HUDEP-2 (cell line): ENCODE data around the gene TRIM5.
"Not testable (repeated sequence)": the region's sequence is repeated elsewhere in the genome, so short reads cannot be mapped to it uniquely, and the experiment has no call there.

ENCODE experiments used
- DNase-seq, 76 experiments: peaks; one replicate each; lab custom pipeline; 2025; ENCODE audit not compliant: unreplicated experiment in 76 of 76; lab: John Stamatoyannopoulos, UW

Gene TRIM5

DNA sequence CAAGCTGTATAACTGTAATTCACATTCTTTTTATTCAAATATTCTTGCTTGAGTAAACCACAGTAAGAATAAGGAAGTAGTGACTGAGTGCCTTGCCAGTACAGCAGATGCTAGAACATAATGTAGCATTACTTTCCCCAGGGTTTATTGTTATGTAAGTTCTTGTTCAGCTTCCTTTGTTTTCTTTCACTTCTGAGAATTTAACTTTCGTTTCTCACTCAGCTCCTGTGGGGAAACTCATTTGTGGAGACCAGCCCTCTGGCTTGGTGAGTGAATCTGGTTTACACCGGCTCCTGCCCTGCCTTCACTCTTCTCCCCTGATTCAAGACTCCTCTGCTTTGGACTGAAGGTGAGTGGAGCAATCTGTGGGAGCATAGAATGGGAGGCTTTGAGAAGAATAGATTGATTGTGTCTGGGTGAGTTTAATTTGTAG is 4.7 kb upstream of the TRIM5 start, which contains the start of gene TRIM22:
TRIM22 (plus strand) TSS at position 240 of the 433 bp plus-strand sequence. CDS start 6,443 bp downstream, outside the sequence.
- DNase-seq, result no peak

DNA sequence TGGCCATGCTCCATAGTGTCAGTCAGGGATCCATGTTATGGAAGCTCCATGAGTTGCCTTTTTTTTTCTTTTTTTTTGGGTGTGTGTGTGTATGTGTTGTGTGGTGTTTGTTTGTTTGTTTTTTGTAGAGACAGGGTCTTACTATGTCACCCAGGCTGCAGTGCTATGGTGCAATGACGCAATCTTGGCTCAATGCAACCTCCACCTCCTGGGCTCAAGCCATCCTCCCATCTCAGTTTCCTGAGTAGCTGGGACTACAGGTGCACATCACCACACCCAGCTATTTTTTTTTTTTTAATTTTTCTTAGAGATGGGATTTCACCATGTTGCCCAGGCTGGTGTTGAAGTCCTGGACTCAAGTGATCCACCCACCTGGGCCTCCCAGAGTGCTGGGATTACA is 3.6 kb upstream of the TRIM5 start:
- no peak for DNase-seq

DNA sequence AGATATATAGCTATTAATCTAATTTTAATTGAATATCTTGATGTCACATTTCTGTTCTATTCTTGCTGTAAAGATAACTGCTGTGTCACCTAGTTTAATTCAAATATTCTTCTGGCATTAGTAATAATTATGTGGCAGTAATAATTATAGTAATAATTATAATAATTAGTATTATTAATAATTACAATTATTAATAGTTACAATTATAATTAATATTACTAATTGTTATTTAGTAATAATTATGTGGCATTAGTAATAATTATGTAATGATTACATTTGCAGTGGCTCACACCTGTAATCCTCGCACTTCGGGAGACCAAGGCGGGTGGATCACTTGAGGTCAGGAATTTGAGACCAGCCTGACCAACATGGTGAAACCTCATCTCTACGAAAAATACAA is 1.6 kb upstream of the TRIM5 start:
- DNase-seq, result no peak

DNA sequence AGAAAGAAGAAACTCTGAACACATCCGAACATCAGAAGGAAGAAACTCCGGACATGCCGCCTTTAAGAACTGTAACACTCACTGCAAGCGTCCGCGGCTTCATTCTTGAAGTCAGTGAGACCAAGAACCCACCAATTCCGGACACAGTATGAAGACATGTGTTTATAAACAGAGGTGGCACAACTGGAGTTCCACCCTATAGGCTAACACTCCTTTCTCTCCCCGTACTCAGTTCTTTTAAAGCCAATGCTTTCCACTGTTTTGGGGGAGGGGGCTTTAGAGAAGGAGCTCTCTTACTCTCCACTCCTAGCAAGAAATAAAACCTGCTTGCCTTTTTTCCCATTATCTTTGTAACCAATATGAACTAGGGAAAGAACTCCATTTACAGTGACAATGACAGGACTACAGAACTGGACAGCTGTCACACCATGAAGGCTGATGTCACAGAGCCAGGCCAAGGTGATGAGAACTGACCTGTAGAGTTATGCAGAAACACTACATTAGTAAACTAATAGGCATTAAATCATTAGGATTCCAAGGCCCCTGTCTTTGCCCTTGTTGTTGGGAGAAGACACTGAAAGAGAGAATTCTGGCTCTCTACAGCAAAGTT is 733 bp downstream of the TRIM5 start:
- DNase-seq, result no peak

DNA sequence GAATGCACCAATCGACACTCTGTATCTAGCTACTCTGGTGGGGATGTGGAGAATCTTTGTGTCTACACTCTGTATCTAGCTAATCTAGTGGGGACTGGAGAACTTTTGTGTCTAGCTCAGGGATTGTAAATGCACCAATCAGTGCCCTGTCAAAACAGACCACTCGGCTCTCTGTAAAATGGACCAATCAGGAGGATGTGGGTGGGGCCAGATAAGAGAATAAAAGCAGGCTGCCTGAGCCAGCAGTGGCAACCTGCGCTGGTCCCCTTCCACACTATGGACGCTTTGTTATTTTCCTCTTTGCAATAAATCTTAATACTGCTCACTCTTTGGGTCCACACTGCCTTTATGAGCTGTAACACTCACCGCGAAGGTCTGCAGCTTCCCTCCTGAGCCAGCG is 1.3 kb downstream of the TRIM5 start:
- peak in 1 of 76 experiments; percentile 9 for DNase-seq

DNA sequence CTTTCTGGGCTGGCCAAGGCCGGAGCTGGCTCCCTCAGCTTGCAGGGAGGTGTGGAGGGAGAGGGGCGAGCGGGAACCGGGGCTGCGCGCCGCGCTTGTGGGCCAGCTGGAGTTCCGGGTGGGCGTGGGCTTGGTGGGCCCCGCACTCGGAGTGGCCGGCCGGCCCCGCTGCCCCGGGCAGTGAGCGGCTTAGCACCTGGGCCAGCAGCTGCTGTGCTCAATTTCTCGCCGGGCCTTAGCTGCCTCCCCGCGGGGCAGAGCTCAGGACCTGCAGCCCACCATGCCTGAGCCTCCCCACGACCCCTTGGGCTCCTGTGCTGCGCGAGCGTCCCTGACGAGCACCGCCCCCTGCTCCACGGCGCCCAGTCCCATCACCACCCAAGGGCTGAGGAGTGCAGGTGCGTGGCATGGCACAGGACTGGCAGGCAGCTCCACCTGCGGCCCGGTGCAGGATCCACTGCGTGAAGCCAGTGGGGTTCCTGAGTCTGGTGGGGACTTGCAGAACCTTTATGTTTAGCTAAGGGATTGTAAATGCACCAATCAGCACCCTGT is 1.9 kb downstream of the TRIM5 start:
- not testable (repeated sequence) for DNase-seq

DNA sequence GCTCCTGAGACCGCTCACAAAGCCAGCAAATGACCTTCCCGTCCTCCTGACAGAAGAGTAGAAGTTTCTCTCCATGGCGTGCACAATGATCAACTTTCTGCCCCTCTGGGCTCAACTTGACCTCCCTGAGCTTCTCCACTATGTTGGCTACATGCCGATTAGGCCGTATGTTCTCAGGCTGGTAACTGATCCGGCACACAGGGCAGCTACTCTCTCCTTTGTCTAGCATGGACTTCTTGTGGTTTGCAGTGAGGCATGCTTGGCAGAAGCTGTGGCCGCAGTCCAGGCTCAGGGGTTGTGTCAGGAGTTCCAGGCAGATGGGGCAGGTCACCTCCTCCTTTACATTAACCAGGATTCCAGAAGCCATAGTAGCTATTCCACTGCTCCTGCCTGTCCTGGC is 5.1 kb downstream of the TRIM5 start:
- no peak for DNase-seq

DNA sequence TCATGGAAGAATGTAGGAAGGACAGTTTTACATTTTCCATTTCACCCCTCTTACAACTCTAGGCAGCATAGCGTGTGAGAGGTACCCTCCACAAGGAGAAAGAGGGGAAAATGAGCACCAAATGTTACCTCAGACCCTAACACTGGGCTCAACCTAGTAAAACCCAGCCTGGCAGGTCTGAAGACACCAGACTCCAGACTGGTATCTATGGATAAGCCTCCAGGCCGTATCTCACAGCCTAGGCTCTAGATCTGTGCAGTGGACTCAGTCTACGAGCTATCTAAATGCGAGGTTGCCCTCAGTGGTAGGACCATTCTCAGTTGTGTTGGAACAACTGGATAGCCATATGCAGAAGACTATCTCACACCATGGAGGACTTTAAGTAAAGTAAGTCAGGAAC is 10.5 kb downstream of the TRIM5 start:
- DNase-seq, result no peak

DNA sequence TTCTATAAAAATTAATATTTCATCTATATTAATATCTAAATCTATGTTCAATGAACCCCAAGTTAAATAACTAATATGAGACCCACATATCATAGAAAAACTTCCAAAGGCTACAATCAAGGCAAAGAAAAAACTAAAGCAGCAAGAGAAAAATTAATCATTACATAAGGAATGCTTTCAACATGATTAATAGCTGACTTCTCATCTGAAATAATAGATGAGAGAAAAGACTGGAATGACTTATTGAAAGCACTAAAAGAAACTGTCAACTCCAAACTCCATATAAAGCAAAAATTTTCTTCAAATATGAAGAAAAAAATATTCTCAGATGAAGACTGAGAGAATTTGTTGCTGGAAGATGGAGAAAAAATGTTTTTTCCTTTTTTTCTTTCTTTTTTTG is 13.0 kb downstream of the TRIM5 start:
- no peak for DNase-seq

DNA sequence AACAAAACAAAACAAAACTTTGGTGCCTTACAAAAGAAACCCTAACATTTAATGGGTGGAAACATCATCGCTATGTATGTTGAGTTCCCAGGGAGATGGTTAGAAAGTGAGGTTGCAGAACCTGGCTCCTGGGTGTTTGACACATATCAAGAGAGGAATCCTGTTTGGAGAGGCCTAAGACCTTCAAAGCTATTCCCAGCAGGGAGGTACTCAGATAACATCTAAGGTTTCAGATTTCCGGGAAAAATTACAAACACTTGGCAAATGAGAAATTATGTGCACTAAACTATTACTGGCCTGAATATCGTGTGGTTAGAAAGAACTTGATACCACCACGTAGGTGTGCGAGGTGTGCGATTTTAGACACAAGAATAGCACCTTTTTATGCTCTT is 18.5 kb downstream of the TRIM5 start:
- DNase-seq, result no peak

DNA sequence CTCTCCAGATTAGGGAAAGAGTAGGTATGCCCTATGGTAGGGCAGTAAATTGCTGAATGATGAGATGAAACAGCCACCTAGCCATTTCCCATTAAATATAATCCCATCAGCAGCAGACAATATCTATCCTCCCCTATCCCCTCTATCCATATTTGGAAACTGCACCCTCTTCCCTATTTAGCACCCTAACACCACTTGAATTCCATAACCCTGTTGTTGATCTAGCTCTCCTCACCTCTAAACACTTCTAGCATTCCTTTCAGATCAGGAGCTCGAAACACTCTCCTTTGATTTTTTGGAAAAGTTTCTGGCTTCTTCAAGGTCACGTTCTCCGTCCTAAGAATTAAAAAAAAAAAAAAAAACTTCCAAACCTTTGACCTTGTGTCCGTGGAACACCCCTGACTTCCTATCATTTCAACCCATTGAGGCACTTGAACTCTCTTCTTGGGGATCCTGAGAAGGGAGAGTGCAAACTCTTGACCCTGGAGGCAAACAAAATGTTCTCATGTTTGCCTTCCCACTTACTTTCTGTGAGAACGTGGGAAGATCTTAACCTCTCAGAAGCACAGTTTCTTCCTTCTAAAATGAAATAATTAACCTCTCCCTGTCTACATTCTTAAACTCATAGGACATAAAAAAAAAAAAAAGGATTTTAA is 19.0 kb downstream of the TRIM5 start:
- no peak for DNase-seq

DNA sequence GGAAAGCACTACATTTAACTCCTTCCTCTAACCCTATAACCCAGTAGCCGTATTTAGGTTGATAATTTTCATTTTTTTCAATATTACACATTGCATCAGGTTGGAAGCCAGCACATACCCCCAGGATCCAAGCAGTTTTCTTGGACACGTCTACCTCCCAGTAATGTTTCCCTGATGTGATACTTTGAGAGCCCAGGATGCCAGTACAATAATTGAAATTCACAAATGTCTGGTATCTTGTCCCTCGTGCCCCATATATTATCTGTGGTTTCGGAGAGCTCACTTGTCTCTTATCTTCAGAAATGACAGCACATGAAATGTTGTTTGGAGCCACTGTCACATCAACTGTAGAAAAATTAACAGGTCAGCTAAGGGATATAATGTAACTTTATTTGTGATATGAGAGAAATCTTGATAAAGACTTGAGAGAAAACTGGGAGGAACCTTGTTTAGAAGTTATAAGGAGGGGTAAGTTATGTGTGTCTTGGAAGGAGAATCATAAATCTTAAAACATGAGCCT is 19.8 kb downstream of the TRIM5 start:
- DNase-seq, result peak in 14 of 76 experiments; percentile 1 to 53 (median 20)

DNA sequence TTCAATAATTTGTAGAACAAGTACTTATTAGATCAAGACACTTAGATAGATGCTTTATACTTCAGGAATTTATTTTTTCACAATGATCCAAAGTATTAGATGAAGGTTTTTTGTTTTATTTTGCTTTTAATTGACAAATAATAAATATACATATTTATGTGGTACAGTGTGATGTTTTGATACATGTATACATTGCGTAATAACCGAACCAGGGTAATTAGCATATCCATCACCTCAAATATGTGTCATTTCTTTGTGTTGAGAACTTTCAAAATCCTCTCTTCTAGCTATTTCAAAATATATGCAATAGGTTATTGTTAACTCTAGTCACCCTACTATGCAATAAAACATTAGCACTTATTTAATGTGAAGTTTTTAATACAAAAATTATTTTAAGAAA is 21.4 kb downstream of the TRIM5 start:
- no peak for DNase-seq

DNA sequence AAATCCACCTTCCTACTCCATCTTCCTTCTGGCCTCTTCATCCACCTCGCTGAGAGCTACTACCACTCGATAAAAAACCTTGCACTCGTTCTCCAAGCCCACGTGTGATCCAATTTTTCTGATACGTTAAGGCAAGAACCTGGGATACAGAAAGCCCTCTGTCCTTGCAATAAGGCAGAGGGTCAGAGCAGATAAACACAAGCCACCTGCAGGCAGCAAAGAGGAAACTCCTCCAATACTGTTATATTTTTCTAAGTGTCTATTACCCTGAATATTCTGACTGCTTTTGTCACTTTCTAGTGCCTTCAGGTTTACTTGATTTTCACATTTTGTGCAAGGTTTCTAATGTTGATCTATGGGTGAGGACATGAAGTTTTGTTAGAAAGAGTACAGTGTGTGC is 26.6 kb downstream of the TRIM5 start:
- no peak for DNase-seq

DNA sequence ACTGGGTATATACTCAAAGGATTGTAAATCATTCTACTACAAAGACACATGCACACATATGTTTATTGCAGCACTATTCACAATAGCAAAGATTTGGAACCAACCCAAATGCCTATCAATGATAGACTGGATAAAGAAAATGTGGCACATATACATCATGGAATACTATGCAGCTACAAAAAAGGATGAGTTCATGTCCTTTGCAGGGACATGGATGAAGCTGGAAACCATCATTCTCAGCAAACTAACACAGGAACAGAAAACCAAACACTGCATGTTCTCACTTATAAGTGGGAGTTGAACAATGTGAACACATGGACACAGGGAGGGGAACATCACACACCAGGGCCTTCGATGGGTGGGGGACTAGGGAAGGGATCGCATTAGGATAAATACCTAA is 27.9 kb downstream of the TRIM5 start:
- DNase-seq, result not testable (repeated sequence)

DNA sequence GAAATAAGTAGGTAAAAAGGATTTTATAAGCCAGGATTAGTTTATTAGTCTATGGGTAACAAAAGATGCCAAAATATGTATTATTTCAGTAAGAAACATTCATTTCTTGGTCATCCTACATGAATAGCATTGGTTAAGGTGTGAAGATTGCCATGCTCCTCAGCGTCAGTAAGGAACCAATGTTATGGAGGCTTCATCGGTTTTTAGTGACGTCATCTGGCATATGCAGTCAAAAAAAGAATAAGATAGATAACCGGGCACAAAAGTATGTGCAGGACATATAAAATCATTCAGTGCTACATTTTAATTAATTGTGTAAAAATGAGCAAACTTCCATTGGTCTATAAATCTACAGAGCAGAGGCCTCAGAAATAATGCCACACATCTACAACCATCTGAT is 29.4 kb downstream of the TRIM5 start:
- no peak for DNase-seq

DNA sequence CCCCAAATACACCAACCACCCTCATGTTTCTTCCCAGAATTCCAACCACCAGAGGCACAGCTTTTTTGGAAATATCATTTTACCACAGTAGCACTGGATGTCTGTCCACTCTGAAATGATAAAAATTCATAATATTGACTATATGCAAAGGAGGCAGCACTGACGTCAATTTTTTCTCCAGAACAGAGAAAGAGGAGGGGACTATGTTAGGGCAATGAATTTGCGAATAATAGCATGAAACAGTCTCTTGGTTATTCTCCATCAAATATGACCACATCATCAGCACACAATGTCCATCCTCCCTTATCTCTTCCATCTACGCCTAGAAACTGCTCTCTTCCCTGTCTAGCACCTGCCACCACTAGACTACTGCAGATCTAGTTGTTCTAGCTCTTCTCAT is 38.7 kb downstream of the TRIM5 start:
- no peak for DNase-seq

DNA sequence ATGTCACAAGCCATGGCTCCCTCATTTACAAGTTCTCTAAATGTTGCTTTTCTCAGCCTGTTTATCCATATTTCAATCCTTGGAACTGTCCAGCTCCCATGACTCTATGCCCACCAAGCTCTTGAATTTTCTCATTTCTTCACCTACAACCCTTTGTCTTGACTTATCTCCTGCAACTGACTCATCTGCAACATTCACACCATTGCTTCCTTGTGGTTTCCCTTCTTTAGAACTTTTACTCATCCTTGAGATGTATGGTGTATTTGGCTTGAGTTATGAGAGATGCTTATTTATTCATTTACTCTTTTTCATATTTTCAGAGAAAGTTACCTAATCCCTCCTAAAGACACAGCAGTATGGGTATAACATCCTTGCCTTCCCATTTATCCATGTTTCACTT is 41.3 kb downstream of the TRIM5 start:
- DNase-seq, result no peak

DNA sequence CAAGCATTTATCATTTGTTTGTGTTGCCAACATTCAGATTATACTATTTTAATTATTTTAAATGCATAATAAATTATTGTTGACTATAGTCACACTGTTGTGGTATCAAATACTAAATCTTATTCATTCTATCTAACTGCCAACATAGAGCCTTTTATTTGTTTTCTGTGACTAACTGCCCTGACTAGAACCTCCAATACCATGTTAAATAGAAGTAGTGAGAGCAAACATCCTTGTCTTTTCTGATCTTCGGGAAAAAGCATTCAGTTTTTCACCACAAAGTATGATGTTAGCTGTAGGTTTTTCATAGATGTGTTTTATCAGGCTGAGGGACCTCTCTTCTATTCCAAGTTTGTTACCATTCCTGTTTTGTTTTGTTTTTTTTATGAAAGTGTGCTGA is 44.9 kb downstream of the TRIM5 start:
- no peak for DNase-seq

DNA sequence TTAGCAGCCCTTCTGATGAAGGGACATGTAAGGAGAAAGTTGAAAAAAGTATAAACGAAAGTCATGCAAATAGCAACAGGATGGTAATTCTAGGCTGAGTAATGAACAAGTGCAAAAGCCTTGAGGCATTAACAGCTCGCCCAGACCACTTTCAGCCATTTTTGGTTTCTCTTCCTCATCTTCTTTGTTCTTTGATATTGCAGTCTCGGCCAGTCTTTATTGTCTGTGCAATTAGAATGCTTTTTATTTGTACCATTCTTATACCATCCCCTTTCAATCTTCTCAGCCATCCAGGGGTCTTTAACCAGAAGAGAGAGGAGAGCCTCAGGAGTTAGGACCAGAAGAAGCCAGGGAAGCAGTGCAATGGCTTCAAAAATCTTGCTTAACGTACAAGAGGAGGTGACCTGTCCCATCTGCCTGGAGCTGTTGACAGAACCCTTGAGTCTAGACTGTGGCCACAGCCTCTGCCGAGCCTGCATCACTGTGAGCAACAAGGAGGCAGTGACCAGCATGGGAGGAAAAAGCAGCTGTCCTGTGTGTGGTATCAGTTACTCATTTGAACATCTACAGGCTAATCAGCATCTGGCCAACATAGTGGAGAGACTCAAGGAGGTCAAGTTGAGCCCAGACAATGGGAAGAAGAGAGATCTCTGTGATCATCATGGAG is 52.8 kb downstream of the TRIM5 start:
- DNase-seq, result no peak

DNA sequence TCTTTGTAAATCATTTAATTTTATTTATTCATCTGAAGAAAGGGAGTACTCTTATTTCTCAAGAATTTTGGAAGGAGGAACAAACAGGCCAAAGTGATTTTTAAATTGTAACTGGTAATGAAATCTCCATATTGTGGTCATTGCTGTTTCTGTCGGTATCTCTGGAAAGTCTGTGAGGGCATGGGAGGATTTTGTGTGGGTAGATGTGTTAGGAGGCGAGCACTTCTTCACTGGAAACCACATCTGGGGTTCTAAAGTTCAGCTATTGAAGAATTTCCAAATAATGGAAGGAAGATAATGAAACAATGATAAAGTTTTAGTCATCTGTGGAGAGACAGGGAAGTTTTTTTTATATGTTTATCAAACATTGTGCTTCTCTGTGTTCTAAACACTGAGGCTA is 53.5 kb downstream of the TRIM5 start:
- DNase-seq, result no peak

DNA sequence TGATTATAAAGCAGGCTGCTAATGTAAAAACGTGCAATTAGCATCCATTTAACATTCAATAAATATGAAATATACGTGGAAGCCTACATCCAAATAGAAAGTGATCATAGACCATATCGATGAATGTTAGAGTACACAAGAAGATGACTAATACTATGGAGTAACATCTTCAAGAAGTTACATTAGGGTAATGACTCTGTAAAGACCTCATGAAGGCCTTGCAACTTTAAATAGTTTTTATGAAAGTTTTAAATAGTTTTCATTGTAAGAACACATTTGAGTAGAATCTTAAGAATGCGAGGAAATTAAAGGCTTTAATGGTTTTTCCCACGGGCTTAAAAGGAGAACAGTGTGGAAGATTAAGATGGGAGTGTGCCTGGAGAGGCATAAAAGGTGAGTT is 58.7 kb downstream of the TRIM5 start:
- no peak for DNase-seq
